GM18867 (cell line): ENCODE results near the gene SCARF2.
A peak's percentile ranks its signal among the peaks of the same experiment; 100 is the strongest.
"Not testable (repeated sequence)": the region's sequence is repeated elsewhere in the genome, so short reads cannot be mapped to it uniquely, and the experiment has no call there.

Source experiments
- ATAC-seq: cut with Tn5 transposase; IDR thresholded peaks from one replicate; pipeline ENCODE4 v1.9.1; 2021; ENCODE audit warnings: mild to moderate bottlenecking, moderate library complexity; ENCODE audit not compliant: unreplicated experiment

The SCARF2 gene

DNA sequence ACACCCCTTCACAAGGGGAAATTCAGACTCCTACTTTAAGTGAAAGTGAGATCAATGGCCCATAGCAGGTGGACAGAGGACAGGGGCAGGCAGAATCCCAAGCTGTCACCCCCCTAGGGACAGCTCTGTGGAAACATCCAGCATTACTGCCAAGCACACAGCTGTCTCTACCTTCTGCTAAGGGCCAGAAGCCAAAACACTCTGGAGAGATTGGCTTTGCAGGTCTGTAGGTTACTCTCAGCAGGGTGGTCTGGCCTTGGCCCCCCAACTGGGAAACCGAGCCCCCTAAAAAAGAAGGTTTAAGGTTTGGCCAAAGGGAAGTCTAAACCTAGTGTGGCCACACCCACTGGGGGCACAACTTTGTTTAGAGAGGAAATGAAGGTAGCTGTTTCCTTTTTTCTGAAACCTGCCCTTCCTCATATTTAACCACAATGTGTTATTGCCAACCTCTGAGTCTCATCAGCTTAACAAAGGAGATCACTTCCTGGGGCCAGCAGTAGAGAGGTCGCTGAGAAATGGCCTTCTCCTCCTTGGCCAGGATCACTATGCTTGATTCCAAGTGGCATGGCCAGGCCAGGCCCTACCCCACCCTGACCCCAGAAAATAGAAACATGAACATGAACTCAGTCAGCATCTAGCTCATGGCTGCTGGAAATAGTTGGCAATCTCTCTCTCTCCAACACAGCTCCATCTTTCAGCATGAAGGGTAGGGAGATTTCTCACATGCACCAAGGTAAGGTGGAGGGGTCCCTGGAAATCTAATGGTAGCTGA lies 25.9 kb upstream of the SCARF2 start:
- ATAC-seq: no peak

DNA sequence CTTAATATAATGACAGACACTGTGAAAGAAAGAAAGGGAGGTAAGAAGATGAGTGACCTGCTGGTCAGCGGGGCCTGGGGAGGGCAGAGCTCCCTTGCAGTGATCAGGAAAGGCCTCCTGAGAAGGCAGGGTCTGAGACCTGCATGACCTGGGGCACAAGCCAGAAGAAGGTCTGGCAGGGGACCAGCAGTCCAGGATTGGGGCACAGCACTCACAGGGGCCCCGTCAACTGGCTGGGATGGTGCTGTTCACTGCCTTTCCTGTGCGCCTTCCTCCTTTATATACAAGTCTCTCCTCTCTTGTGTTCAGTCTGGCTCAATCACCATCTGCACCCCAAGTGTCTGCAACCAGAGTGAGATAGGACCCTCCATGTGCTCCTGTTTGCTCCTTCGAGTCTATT lies 22.2 kb upstream of the SCARF2 start:
- no peak for ATAC-seq

DNA sequence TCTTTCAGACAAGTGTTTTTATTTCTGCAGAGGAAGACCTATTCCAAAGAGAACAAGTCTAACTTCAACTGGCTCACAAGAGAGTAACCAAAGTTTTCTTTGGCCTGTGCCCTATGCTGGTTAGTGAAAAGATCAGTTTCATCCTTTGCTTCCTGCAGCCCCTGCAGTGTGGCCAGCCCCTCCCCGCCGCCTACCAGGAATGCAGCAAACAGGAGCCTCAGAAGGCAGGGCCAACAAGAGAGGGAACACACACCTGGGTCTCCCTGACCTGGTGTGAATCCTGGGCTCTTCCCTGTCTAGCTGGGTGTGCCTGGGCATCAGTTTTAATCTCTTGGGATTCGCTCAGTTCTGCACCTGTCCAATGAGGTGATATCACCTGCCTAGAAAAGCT lies 21.5 kb upstream of the SCARF2 start:
- no peak for ATAC-seq

DNA sequence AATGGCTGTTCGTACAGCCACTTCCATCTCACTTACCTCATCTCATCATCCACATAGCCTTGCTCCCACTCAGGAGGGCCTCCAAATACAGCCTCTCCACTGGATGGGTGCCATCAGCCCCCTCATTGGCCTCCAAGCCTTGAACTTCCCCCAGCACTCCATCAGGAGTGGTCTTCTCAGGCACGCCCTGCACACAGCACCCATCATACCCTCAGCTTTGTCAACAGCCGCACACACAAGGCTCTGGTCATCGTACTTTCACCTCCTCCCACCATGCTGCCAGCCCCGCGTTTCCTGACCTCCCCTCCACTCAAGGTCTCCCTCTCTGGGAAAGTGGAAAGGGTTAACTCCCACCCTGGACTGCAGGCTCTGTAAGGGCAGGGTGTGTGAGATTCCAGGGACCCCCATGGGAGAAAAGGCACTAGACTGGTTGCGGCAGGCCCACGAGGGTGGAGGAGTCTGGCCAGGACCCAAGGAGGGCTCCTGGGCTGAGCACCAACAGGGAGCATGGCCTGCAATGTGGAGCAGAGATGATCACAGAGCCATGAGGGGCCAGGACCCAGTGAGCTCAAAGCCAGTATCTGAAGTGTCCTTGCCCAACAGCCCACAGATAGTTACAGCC lies 21.0 kb upstream of the SCARF2 start:
- no peak for ATAC-seq

DNA sequence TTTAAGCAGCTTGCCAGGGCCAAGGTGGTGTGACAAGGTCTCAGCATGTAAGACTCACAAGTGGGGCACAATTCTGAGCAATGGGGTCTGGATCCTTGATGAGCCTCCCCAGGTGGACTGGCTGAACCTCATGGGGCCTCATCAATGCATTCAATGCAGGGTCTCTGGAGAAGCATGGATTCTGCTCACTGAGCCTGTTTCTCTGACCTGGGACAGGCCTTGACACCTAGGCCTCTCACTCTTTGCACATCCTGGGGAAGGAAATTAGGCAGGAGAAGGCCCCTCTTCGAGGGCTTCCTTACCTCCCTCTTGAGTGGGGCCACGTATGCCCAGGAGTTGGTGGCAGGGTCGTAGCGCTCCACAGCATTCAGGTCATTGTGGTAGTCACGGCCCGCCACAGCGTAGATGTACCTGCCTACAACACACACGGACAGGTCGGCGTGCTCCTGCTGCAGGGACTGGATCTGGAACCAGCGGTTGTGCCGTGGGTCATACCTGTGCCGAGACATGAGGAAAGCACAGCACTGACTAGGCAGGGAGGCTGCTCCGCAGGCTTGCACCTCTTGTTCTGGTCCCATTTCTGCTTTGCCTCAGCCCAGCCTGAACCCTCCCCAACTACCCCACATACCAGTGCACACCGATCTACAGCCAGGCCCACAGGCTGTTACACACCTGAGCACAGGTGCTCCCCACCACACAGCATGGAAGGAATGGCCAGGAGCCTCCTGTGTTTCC lies 20.0 kb upstream of the SCARF2 start:
- no peak for ATAC-seq

- ATAC-seq: no peak
Observed at GRCh38 chr22:20456722-20457076, 19.1 kb upstream of the SCARF2 start.

DNA sequence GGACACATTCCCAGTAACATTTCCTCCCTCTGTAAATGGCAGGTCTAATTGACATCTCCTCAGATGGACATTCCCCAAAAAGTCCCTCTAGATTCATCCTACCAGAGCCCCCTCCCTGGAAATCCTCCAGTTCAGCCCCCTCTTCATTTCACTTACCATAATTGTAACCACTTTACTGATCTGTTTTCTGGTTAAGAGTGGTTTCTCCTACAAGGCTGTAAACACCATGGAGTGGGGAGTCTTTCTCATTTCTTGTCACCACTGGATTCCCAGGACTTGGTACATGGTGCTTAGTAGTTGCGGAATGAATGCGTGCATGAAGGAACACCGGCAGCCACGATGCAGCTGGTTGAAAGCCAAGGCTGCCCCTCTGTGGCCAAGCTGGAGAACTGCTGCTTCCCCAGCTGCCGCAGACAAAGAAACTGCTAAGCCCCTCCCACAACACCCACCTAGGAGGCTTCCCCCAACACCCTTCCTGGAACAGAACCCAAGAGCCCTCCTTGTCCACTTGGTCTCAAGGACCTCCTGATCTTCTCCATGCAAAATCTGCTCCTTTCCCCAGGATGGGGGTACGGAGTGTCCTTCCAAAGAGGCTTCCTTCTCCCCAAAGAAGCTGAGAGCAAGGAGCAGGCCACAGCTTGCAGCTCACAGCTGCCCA lies 18.6 kb upstream of the SCARF2 start:
- ATAC-seq: peak; percentile 53

- ATAC-seq: no peak
Observed at GRCh38 chr22:20455709-20456063, 18.1 kb upstream of the SCARF2 start.

DNA sequence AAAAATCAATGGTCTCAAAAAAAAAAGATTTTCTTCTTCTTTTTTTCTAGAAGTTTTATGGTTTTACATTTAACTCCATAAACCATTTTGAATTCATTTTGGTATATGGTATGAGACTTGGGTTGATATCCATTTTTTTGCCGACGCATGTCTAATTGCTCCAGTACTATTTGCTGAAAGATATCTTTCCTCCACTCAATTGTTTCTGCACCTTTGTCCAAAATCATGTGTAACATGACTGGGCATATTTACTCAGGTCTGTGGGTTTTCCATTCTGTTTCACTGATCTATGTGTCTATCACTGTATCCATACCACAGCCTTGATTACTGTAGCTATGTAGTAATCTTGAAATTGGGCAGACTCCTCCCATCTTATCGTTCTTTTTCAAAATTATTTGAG lies 15.6 kb upstream of the SCARF2 start:
- ATAC-seq: no peak

DNA sequence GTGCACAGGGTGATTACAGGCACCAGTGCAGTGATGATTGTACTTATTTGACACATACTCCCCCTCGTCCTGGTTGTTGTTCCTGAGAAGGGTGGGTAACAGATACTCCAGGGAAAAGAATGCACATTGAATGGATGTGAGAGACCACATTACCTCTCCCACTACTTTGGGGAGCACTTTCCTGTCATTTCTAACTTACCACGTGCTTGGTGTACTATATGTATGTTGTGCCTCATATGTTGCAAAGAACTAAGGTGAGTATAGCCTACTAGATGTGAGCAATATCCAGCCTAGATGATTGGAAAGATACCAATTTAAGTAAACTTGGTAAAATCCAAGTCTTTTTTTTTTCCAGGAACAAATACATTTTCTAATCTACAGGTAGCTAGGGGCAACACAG lies 14.3 kb upstream of the SCARF2 start:
- no peak for ATAC-seq

DNA sequence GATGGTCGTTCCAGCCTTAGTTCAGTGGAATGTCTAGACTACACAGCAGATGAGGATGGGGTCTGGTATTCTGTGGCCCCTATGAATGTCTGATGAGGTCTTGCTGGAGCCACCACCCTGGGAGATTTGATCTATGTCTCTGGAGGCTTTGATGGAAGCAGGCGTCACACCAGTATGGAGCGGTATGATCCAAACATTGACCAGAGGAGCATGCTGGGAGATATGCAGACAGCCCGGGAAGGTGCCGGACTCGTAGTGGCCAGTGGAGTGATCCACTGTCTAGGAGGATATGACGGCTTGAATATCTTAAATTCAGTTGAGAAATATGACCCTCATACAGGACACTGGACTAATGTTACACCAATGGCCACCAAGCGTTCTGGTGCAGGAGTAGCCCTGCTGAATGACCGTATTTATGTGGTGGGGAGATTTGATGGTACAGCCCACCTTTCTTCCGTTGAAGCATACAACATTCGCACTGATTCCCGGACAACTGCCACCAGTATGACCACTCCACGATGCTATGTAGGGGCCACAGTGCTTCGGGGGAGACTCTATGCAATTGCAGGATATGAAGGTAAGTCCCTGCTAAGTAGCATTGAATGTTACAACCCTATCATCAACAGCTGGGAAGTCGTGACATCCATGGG lies 13.6 kb upstream of the SCARF2 start:
- not testable (repeated sequence) for ATAC-seq

- ATAC-seq: no peak
Observed at GRCh38 chr22:20450551-20450906, 12.9 kb upstream of the SCARF2 start.

DNA sequence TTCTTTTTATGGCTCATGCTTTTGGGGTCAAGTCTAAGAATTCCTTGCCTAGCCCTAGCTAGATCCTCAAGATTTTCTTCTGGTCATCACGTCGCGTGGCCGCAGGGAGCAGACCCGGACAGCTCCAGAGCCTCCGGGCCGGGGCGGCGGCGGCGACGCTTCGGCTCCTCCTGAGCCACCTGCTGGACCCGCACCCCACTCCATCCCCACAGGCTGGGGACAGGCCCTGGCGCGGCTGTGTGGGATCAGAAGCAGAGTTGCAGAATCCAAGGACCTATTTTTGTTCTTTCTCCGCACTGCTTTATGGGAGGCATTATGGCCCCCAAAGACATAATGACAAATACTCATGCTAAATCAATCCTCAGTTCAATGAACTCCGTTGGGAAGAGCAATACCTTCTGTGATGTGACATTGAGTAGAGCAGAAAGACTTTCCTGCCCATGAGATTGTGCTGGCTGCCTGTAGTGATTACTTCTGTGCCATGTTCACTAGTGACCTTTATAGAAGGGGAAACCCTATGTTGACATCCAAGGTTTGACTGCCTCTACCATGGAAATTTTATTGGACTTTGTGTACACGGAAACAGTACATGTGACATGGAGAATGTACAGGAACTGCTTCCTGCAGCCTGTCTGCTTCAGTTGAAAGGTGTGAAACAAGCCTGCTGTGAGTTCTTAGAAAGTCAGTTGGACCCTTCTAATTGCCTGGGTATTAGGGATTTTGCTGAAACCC lies 12.4 kb upstream of the SCARF2 start:
- ATAC-seq: no peak

DNA sequence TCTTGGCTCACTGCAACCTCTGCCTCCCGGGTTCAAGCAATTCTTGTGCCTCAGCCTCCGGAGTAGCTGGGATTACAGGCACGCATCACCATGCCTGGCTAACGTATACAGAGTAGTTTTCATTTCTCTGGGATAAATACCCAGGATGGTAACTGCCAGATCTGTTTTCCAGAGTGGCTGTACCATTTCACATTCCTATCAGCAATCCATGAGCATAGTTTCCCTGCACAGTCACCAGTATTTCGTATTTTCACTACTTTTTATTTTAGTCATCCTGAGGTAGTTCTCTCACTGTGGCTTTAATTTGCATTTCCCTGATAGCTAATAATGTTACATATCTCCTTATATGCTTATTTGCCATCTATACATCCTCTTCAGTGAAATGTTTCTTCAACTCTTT lies 11.0 kb upstream of the SCARF2 start:
- no peak for ATAC-seq

- no peak for ATAC-seq
Observed at GRCh38 chr22:20446383-20446970, 8.9 kb upstream of the SCARF2 start.

- ATAC-seq: no peak
Observed at GRCh38 chr22:20444325-20444724, 6.7 kb upstream of the SCARF2 start.

DNA sequence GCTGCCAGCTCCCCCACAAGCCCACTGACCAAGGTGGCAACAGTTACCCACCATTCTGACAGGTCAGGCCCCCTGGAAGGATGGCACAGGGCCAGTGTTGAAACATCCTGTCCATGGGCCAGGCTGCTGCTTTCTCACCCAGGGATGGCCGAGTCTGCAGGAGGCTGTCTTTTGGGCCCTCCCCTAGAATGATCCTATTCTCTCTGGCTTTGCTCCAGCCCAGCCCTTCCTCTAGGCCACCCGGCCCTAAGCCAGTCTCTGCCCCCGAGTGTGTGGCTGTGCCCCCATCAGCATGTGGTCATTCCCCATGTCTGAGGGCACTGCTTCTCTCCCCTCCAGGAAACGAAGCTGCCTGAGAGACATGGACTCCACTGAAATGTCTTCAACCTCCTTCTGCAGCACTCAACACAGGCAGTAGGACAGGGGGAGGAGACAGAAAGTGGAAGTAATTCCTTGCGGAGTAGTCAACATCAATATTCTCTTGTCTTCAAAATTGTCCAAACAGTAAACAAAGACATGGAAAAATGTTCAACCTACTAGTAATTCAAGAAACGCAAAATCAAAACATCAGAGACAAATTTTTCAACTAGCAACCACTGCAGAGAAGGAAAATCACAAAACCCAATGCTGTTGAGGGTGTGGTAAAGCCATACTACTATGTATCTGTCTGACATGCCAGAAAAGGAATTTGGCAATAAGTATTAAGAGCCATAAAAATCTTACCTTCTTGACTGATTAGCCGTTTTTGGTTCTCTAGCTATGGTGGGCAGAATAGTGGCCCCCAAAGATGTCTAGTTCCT lies 5.1 kb upstream of the SCARF2 start:
- no peak for ATAC-seq

DNA sequence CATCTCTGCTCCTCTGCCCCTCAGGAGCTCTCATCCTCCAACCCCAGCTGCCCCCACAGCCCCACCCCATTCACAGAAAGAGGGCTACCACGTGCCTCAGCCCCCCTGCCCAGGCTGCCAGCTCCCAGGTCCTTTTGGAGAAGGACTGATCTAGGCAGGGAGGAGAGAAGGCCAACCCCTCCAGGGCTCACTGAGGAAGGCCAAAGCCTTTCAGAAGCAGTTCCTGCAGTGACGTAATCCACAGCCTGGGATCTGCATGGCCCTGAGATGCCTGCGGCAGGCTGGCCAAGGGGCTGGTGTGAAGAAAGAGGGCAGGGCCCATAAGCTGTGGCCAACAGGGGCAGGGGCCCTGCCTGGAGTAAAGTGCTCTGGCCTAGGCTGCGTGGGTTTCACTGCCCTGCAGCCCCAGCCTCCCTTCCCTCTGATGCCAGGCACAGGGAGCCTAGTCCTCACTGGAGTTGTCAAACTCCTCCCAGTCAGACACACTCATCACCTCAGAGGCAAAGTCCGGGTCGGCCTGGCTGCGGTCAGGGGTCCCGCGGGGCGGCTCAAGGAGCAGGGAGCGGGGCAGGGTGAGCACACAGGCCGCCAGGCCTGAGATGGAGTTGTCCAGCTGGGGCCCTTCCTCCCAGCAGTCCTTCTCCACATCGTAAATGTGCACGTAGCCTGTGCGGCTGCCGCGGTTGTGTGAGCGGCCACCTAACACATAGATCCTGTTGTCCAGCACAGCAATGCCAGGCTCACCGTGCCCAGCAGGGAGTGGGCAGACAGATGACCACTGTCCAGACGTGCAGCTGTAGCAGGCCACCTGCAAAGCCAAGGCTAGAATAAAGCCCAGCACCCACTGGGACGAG lies 4.2 kb upstream of the SCARF2 start:
- no peak for ATAC-seq
